ENCODE measurements around the gene STEAP1B. TPM values are rescaled to one million over a fixed set of nuclear protein-coding genes. Genes with fewer than 3 reads are reported as not detected.
"Not testable (repeated sequence)": the region's sequence is repeated elsewhere in the genome, so short reads cannot be mapped to it uniquely, and the experiment has no call there.

STEAP1B gene
- total and polyA plus RNA-seq, 2 donors (not counting 3 experiments of a cell fraction or from before 2014, with no cell fraction given), result 32.2 to 46.1 TPM

GRCh38 chr7:22501336-22501735 lies 1.3 kb upstream of the STEAP1B start:
- H3K27ac ChIP-seq (ENCODE audit: insufficient read depth, low read depth, low read length); H4K20me1 ChIP-seq (replicated peaks; ENCODE audit: control insufficient read depth, extremely low read depth, insufficient read depth, low read length); H3K9ac ChIP-seq (replicated peaks; ENCODE audit: extremely low read depth, insufficient read depth, low read length); H2AFZ ChIP-seq (ENCODE audit: low read depth, low read length); POLR2A ChIA-PET; H3K4me3 ChIP-seq (replicated peaks in 1 of 3; ENCODE audit: insufficient read depth in 1 of 3, low read depth in 1 of 3, low read length in 3 of 3); BruUV-seq (replicated peaks); H3K27me3 ChIP-seq (ENCODE audit: control insufficient read depth in 2 of 2, insufficient read depth in 2 of 2, low read length in 2 of 2); H3K9me3 ChIP-seq (replicated peaks; ENCODE audit: control insufficient read depth, insufficient read depth, low read length); dilution Hi-C loops (cut with MboI; ENCODE audit: extremely low pct_ligation_motif_present, low sequenced_read_pairs); H3K36me3 ChIP-seq (ENCODE audit: control insufficient read depth in 2 of 2, extremely low read depth in 1 of 2, insufficient read depth in 2 of 2, low read length in 2 of 2); H3K9me1 ChIP-seq (replicated peaks; ENCODE audit: control insufficient read depth, extremely low read depth, insufficient read depth, low read length); H3K4me2 ChIP-seq (ENCODE audit: insufficient read depth, low read length): not testable (repeated sequence)
- DNase-seq (ENCODE audit: low read depth, low spot score) (peak; percentile 61), FAIRE-seq (peak; percentile 48)
- CTCF ChIA-PET, result interaction anchor here (1.3 to 1.9 kb wide), 3 partner anchors 205 to 396 kb away, joined by 3 to 10 read pairs (median 7); no protein-coding TSS in a partner anchor
- intact Hi-C loops (cut with micrococcal nuclease), result loop anchor here (5.0 to 10.0 kb wide), 2 partner anchors 1244 to 1717 kb away; partner anchors contain the start of gene SP8
- H3K4me1 ChIP-seq (ENCODE audit: control insufficient read depth, extremely low read depth, insufficient read depth, low read length), result peaks cover 24% of the 10 kb centered on the region
- peaks cover 22% of the 10 kb centered on the region for H3K79me2 ChIP-seq (ENCODE audit: control insufficient read depth, insufficient read depth, low read length)
- TF ChIP-seq, protein P1, sequence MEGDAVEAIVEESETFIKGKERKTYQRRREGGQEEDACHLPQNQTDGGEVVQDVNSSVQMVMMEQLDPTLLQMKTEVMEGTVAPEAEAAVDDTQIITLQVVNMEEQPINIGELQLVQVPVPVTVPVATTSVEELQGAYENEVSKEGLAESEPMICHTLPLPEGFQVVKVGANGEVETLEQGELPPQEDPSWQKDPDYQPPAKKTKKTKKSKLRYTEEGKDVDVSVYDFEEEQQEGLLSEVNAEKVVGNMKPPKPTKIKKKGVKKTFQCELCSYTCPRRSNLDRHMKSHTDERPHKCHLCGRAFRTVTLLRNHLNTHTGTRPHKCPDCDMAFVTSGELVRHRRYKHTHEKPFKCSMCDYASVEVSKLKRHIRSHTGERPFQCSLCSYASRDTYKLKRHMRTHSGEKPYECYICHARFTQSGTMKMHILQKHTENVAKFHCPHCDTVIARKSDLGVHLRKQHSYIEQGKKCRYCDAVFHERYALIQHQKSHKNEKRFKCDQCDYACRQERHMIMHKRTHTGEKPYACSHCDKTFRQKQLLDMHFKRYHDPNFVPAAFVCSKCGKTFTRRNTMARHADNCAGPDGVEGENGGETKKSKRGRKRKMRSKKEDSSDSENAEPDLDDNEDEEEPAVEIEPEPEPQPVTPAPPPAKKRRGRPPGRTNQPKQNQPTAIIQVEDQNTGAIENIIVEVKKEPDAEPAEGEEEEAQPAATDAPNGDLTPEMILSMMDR (IDR thresholded peaks at IDR 0.05; ENCODE audit: extremely low read depth in 1 of 2, insufficient read depth in 1 of 2, low read depth in 1 of 2, low read length in 2 of 2), result peak; percentile 5

DNA sequence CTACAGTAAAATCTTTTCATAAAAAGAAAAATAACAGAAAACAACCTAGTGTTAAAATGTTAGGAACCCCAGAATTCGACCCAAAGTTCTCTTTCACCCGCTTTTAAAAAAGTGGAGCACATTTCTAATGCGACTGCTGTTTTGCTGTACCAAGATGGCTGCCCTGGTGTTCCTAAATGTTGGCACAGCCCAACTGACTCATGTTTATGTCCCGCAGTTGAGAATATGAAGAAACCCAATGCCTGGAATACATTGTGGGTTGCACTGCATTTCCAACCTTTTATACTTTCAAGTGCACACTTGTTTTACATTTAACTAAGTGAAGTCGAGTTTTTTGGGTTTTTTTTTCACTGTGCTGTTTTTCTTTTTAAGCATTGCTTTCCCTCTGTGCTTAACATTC lies 944 bp downstream of the STEAP1B start:
- intact Hi-C loops (cut with micrococcal nuclease) (no loop called here), dilution Hi-C loops (cut with MboI; ENCODE audit: extremely low pct_ligation_motif_present, low sequenced_read_pairs) (no loop called here)
- no peak for TF ChIP-seq FOS (IDR thresholded peaks at IDR 0.05; ENCODE audit: borderline replicate concordance, insufficient read depth, low read length)
- TF ChIP-seq, protein P2, sequence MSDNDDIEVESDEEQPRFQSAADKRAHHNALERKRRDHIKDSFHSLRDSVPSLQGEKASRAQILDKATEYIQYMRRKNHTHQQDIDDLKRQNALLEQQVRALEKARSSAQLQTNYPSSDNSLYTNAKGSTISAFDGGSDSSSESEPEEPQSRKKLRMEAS (IDR thresholded peaks at IDR 0.05; ENCODE audit: insufficient read depth, insufficient read length), result no peak
- TF ChIP-seq GATA2 (IDR thresholded peaks at IDR 0.05; ENCODE audit: insufficient read depth, insufficient read length, low read depth, low read length), result no peak
- TF ChIP-seq POLR2A (IDR thresholded peaks at IDR 0.05; ENCODE audit: low read depth, low read length), result peak; percentile 43
- no peak for TF ChIP-seq JUN (IDR thresholded peaks at IDR 0.05; ENCODE audit: borderline replicate concordance, insufficient read depth, insufficient read length, low read depth)
- TF ChIP-seq EZH2 (IDR thresholded peaks at IDR 0.05; ENCODE audit: borderline replicate concordance, low read depth, low read length, severe bottlenecking), result no peak
- TF ChIP-seq, protein P1 (IDR thresholded peaks at IDR 0.05; ENCODE audit: extremely low read depth in 1 of 2, insufficient read depth in 1 of 2, low read depth in 1 of 2, low read length in 2 of 2), result no peak
- TF ChIP-seq POLR2AphosphoS5 (IDR thresholded peaks at IDR 0.05; ENCODE audit: insufficient read depth, low read depth, low read length), result peak; percentile 28
- no peak for TF ChIP-seq MYC (IDR thresholded peaks at IDR 0.05; ENCODE audit: low read depth, low read length)
- Histone ChIP-seq H3K9ac (replicated peaks; ENCODE audit: extremely low read depth, insufficient read depth, low read length) (peak overlapping the region; percentile 51), H3K27me3 (ENCODE audit: control insufficient read depth in 2 of 2, insufficient read depth in 2 of 2, low read length in 2 of 2) (no peaks in the 10 kb centered on the region), H4K20me1 (replicated peaks; ENCODE audit: control insufficient read depth, extremely low read depth, insufficient read depth, low read length) (no peaks in the 10 kb centered on the region), H3K79me2 (ENCODE audit: control insufficient read depth, insufficient read depth, low read length) (peaks cover 31% of the 10 kb centered on the region), H3K4me2 (ENCODE audit: insufficient read depth, low read length) (peak overlapping the region; percentile 70), H3K27ac (ENCODE audit: insufficient read depth, low read depth, low read length) (peak overlapping the region; percentile 90), H3K4me3 (replicated peaks in 1 of 3; ENCODE audit: insufficient read depth in 1 of 3, low read depth in 1 of 3, low read length in 3 of 3) (peak overlapping the region in 2 of 3 experiments; percentile 40 to 43), H2AFZ (ENCODE audit: low read depth, low read length) (no peak overlapping the region), H3K4me1 (ENCODE audit: control insufficient read depth, extremely low read depth, insufficient read depth, low read length) (peaks cover 39% of the 10 kb centered on the region), H3K9me1 (replicated peaks; ENCODE audit: control insufficient read depth, extremely low read depth, insufficient read depth, low read length) (no peaks in the 10 kb centered on the region), H3K36me3 (ENCODE audit: control insufficient read depth in 2 of 2, extremely low read depth in 1 of 2, insufficient read depth in 2 of 2, low read length in 2 of 2) (no peaks in the 10 kb centered on the region), H3K9me3 (replicated peaks; ENCODE audit: control insufficient read depth, insufficient read depth, low read length) (no peaks in the 10 kb centered on the region)
- FAIRE-seq (no peak), DNase-seq (ENCODE audit: low read depth, low spot score) (no peak)
- BruUV-seq (replicated peaks), result no TSS peak
- ChIA-PET POLR2A (no interaction called here), CTCF (interaction anchor here (1.7 kb wide), 1 partner anchor 388 kb away, joined by 46 read pairs; no protein-coding TSS in a partner anchor)
